Effector memory CD4-positive, alpha-beta T cell (primary cell): Measurements from ENCODE around the gene KDM5C.

Source experiments
- DNase-seq, 3 donors: peaks; one replicate each; pipeline ENCODE4 v3.0.0-alpha.2; 2020
- H3K27ac ChIP-seq: 2 replicates; pipeline ENCODE4 v1.7.0; 2013; ENCODE audit warnings: mild to moderate bottlenecking, low read length, moderate library complexity; ENCODE audit not compliant: insufficient read depth, poor library complexity, severe bottlenecking
- H3K27me3 ChIP-seq: replicated peaks from 2 replicates; pipeline ENCODE4 v1.7.0; 2013; ENCODE audit warnings: mild to moderate bottlenecking, low read length; ENCODE audit not compliant: insufficient read depth, control insufficient read depth, poor library complexity, severe bottlenecking
- H3K36me3 ChIP-seq: 2 replicates; pipeline ENCODE4 v1.7.0; 2013; ENCODE audit warnings: mild to moderate bottlenecking, low read length, moderate library complexity; ENCODE audit not compliant: control insufficient read depth, insufficient read depth
- H3K4me1 ChIP-seq: 2 replicates; pipeline ENCODE4 v1.7.0; 2013; ENCODE audit warnings: low read length, mild to moderate bottlenecking; ENCODE audit not compliant: control insufficient read depth, insufficient read depth, poor library complexity, severe bottlenecking
- H3K4me3 ChIP-seq: 2 replicates; pipeline ENCODE4 v1.7.0; 2013; ENCODE audit warnings: low read length, low read depth, mild to moderate bottlenecking; ENCODE audit not compliant: insufficient read depth, poor library complexity, severe bottlenecking
- H3K9me3 ChIP-seq: 2 replicates; pipeline ENCODE4 v1.7.0; 2013; ENCODE audit warnings: mild to moderate bottlenecking, low read length, moderate library complexity; ENCODE audit not compliant: control insufficient read depth

The KDM5C gene

GRCh38 chrX:53160297-53160983 lies 64.6 kb downstream of the KDM5C start:
- no peak for DNase-seq
- H3K36me3 ChIP-seq = no peaks in the 10 kb centered on the region
- H3K27me3 ChIP-seq = no peaks in the 10 kb centered on the region
- H3K4me3 ChIP-seq = no peak overlapping the region
- no peaks in the 10 kb centered on the region for H3K9me3 ChIP-seq
- no peak overlapping the region for H3K27ac ChIP-seq
- no peaks in the 10 kb centered on the region for H3K4me1 ChIP-seq

- Histone ChIP-seq H3K27me3 (no peaks in the 10 kb centered on the region), H3K27ac (no peak overlapping the region), H3K4me1 (no peaks in the 10 kb centered on the region), H3K36me3 (no peaks in the 10 kb centered on the region), H3K9me3 (no peaks in the 10 kb centered on the region), H3K4me3 (no peak overlapping the region)
- DNase-seq = no peak
Observed at GRCh38 chrX:53159184-53159583, 65.8 kb downstream of the KDM5C start.

- no peak for DNase-seq
- Histone ChIP-seq H3K27me3 (no peaks in the 10 kb centered on the region), H3K9me3 (no peaks in the 10 kb centered on the region), H3K4me1 (no peaks in the 10 kb centered on the region), H3K36me3 (no peaks in the 10 kb centered on the region), H3K27ac (no peak overlapping the region), H3K4me3 (no peak overlapping the region)
Observed at GRCh38 chrX:53156207-53156596, 68.8 kb downstream of the KDM5C start.

GRCh38 chrX:53155512-53156206 lies 69.3 kb downstream of the KDM5C start:
- H3K27me3 ChIP-seq = no peaks in the 10 kb centered on the region
- no peak overlapping the region for H3K27ac ChIP-seq
- no peaks in the 10 kb centered on the region for H3K4me1 ChIP-seq
- no peak overlapping the region for H3K4me3 ChIP-seq
- H3K9me3 ChIP-seq = no peaks in the 10 kb centered on the region
- no peak for DNase-seq
- H3K36me3 ChIP-seq = no peaks in the 10 kb centered on the region

- no peaks in the 10 kb centered on the region for H3K9me3 ChIP-seq
- H3K4me3 ChIP-seq = no peak overlapping the region
Observed at GRCh38 chrX:53153581-53153980, 71.4 kb downstream of the KDM5C start.

More at GRCh38 chrX:53153581-53153980, 71.4 kb downstream of the KDM5C start:
- no peaks in the 10 kb centered on the region for H3K27me3 ChIP-seq
- no peak for DNase-seq
- H3K4me1 ChIP-seq = no peaks in the 10 kb centered on the region
- H3K27ac ChIP-seq = no peak overlapping the region
- H3K36me3 ChIP-seq = no peaks in the 10 kb centered on the region
